PC-9 (cell line): ENCODE measurements around the gene DDRGK1. TPM values are rescaled to one million over a fixed set of nuclear protein-coding genes. Genes with fewer than 3 reads are reported as not detected.

Experiments
- BruUV-seq: library from RNA; stranded (reverse); fragments of 400-500 nt; replicated peaks from 2 replicates; lab custom pipeline; 2021; lab: Mats Ljungman, UMichigan
- CTCF ChIA-PET: fragments of 300-600 bp; sonication (Branson Sonifier 250); formaldehyde crosslinking; loops from one replicate; lab custom pipeline; 2022; ENCODE audit warnings: antibody characterized with exemption; lab: Charles Lee
- POLR2A ChIA-PET: fragments of 300-600 bp; sonication (Branson Sonifier 250); formaldehyde crosslinking; loops from one replicate; lab custom pipeline; 2022; ENCODE audit warnings: antibody characterized with exemption; ENCODE audit not compliant: unreplicated experiment; lab: Charles Lee
- DNase-seq, 2 experiments: peaks; one replicate each; pipeline versions ENCODE4 v3.0.0 to v3.0.0-alpha.2; 2015 to 2022; ENCODE audit warnings: mixed read lengths in 1 of 2
- H2AFZ ChIP-seq: fragments of 200-600 bp; sonication (generic); 2 replicates; pipeline ENCODE4 v1.8.1; 2017; ENCODE audit warnings: antibody characterized with exemption
- H3F3A ChIP-seq: fragments of 200-600 bp; sonication (generic); 2 replicates; pipeline ENCODE4 v1.8.1; 2017; ENCODE audit warnings: antibody characterized with exemption, mild to moderate bottlenecking, low read depth; ENCODE audit not compliant: insufficient read depth
- H3K27ac ChIP-seq: fragments of 200-600 bp; sonication (generic); 2 replicates; pipeline ENCODE4 v1.6.1; 2016; ENCODE audit warnings: mixed run types
- H3K27me3 ChIP-seq: fragments of 200-600 bp; sonication (generic); 2 replicates; pipeline ENCODE4 v1.6.1; 2016; ENCODE audit warnings: low read depth, mixed run types; ENCODE audit not compliant: insufficient read depth
- H3K36me3 ChIP-seq: fragments of 200-600 bp; sonication (generic); 2 replicates; pipeline ENCODE4 v1.6.1; 2016; ENCODE audit warnings: low read depth, mixed run types
- H3K4me1 ChIP-seq: fragments of 200-600 bp; sonication (generic); replicated peaks from 2 replicates; pipeline ENCODE4 v1.6.1; 2016; ENCODE audit warnings: mixed run types; ENCODE audit not compliant: insufficient read depth
- H3K4me2 ChIP-seq: fragments of 200-600 bp; sonication (generic); 2 replicates; pipeline ENCODE4 v1.6.1; 2017; ENCODE audit warnings: mixed run types
- H3K4me3 ChIP-seq: fragments of 200-600 bp; sonication (generic); 2 replicates; pipeline ENCODE4 v1.6.1; 2016; ENCODE audit warnings: mixed run types
- H3K79me2 ChIP-seq: fragments of 200-600 bp; sonication (generic); 2 replicates; pipeline ENCODE4 v1.6.1; 2017; ENCODE audit warnings: low read depth, mixed run types
- H3K9me2 ChIP-seq: fragments of 200-600 bp; sonication (generic); 2 replicates; pipeline ENCODE4 v1.8.1; 2017; ENCODE audit warnings: mild to moderate bottlenecking; ENCODE audit not compliant: insufficient read depth
- H3K9me3 ChIP-seq: fragments of 200-600 bp; sonication (generic); 2 replicates; pipeline ENCODE4 v1.8.1; 2016; ENCODE audit warnings: low read depth; ENCODE audit not compliant: insufficient read depth
- H4K20me1 ChIP-seq: fragments of 200-600 bp; sonication (generic); 2 replicates; pipeline ENCODE4 v1.8.1; 2017; ENCODE audit not compliant: insufficient read depth
- EZH2 ChIP-seq: fragments of 200-600 bp; sonication (generic); IDR thresholded peaks from 2 replicates; pipeline ENCODE4 v1.8.0; 2017; ENCODE audit warnings: antibody characterized with exemption, low read depth
- intact Hi-C: fragments of 100-400 bp; cut with micrococcal nuclease; formaldehyde crosslinking; loops from one replicate; pipeline ENCODE4 v1.10.0; 2022; ENCODE audit not compliant: unreplicated experiment
- total RNA-seq: library from RNA; stranded (reverse); gene quantifications from 2 replicates; pipeline ENCODE4 v1.2.3, GENCODE V29; 2021
- TF ChIP-seq, protein P1 (sequence below): fragments of 200-600 bp; sonication (generic); conservative IDR thresholded peaks from 2 replicates; pipeline ENCODE4 v1.6.1; 2017; ENCODE audit warnings: mixed run types, antibody characterized with exemption, mild to moderate bottlenecking, moderate library complexity

Gene DDRGK1
- total RNA-seq, 1 experiment from 2014 or later, result 70.4 TPM

GRCh38 chr20:3164763-3165410 lies 39.6 kb downstream of the DDRGK1 start:
- H3K4me2 ChIP-seq, result no peak overlapping the region
- POLR2A ChIA-PET, result no interaction called here

GRCh38 chr20:3164043-3164762 lies 40.3 kb downstream of the DDRGK1 start:
- Histone ChIP-seq H3K9me3 (no peaks in the 10 kb centered on the region), H3K4me2 (no peak overlapping the region), H4K20me1 (no peaks in the 10 kb centered on the region), H3K79me2 (peaks cover 13% of the 10 kb centered on the region), H3F3A (no peaks in the 10 kb centered on the region), H2AFZ (no peak overlapping the region), H3K4me3 (no peak overlapping the region), H3K9me2 (no peaks in the 10 kb centered on the region), H3K27me3 (no peaks in the 10 kb centered on the region), H3K27ac (no peak overlapping the region), H3K4me1 (no peaks in the 10 kb centered on the region), H3K36me3 (no peaks in the 10 kb centered on the region)
- ChIA-PET POLR2A (no interaction called here), CTCF (interaction anchor here (0.7 kb wide), 1 partner anchor 45 kb away, joined by 3 read pairs; no protein-coding TSS in a partner anchor)
- intact Hi-C loops, result no loop called here
- no peak for TF ChIP-seq EZH2
- TF ChIP-seq, protein P1, sequence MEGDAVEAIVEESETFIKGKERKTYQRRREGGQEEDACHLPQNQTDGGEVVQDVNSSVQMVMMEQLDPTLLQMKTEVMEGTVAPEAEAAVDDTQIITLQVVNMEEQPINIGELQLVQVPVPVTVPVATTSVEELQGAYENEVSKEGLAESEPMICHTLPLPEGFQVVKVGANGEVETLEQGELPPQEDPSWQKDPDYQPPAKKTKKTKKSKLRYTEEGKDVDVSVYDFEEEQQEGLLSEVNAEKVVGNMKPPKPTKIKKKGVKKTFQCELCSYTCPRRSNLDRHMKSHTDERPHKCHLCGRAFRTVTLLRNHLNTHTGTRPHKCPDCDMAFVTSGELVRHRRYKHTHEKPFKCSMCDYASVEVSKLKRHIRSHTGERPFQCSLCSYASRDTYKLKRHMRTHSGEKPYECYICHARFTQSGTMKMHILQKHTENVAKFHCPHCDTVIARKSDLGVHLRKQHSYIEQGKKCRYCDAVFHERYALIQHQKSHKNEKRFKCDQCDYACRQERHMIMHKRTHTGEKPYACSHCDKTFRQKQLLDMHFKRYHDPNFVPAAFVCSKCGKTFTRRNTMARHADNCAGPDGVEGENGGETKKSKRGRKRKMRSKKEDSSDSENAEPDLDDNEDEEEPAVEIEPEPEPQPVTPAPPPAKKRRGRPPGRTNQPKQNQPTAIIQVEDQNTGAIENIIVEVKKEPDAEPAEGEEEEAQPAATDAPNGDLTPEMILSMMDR, result no peak
- no peak for DNase-seq
- BruUV-seq, result no TSS peak

More at GRCh38 chr20:3164763-3165410, 39.6 kb downstream of the DDRGK1 start:
- Histone ChIP-seq H3F3A (no peaks in the 10 kb centered on the region), H3K79me2 (peaks cover 7% of the 10 kb centered on the region; the same call in 1 of the 2 replicates), H3K4me1 (no peaks in the 10 kb centered on the region), H2AFZ (no peak overlapping the region), H3K27me3 (no peaks in the 10 kb centered on the region), H3K4me3 (no peak overlapping the region), H3K9me3 (no peaks in the 10 kb centered on the region), H3K36me3 (no peaks in the 10 kb centered on the region), H4K20me1 (no peaks in the 10 kb centered on the region), H3K27ac (no peak overlapping the region), H3K9me2 (no peaks in the 10 kb centered on the region)
- no TSS peak for BruUV-seq
- DNase-seq, result no peak
- TF ChIP-seq EZH2, result no peak
- TF ChIP-seq, protein P1, result no peak
- CTCF ChIA-PET, result interaction anchor here (0.7 kb wide), 1 partner anchor 44 kb away, joined by 3 read pairs; no protein-coding TSS in a partner anchor
- intact Hi-C loops, result no loop called here

DNA sequence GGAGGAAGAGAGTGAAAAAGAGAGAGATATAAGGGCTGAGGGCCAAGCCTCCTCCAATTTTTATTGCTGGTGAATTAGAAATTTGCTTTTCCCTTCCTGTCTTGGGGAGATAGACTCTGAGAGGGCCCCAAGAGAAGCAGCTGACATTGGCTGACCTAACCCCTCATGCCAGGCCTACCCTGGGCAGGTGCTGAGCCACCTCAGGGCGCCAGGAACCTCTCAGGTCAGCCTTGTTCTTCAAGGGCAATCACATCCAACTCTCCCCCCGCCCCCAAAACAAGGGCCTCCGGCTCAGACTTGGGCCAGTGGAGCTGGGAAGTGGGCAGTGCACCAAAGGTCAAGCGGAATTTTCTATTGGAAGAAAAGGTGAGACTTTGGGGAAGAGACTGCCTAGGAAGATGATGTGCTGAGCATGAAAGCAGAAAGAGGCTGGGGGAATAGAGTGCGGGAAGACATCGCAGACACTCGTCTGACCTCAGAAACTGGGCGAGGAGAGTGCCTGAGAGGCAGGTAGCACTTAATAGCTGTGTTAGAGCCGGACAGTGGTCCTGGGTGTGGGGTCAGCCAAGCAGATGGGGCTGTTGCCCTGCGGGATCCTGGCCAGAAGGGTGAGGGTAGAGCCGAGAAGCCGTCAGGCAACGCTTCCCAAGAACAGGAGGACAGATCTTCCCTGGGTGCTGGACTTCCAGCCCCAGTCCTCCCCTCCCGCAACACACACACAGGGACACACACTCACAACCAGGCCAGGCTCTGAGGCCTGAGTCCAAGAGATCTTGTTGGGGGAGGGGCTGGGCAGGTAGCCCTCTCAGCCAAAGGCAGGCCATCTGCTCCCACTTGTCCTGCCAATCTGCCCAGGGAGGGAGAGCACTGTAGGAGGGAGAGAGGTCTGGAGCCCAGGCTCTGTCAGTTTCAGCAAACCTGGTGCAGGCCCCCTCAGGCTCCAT lies 41.1 kb downstream of the DDRGK1 start:
- peaks cover 22% of the 10 kb centered on the region for H3K79me2 ChIP-seq
- H3K9me2 ChIP-seq, result no peaks in the 10 kb centered on the region
- TF ChIP-seq EZH2, result no peak
- TF ChIP-seq, protein P1, result no peak
- no peaks in the 10 kb centered on the region for H3K9me3 ChIP-seq
- intact Hi-C loops, result no loop called here
- H3K4me2 ChIP-seq, result no peak overlapping the region
- BruUV-seq, result no TSS peak
- no peak overlapping the region for H3K4me3 ChIP-seq
- H2AFZ ChIP-seq, result no peak overlapping the region
- H3K36me3 ChIP-seq, result no peaks in the 10 kb centered on the region
- no peaks in the 10 kb centered on the region for H3K27me3 ChIP-seq
- peaks cover 8% of the 10 kb centered on the region for H4K20me1 ChIP-seq
- ChIA-PET POLR2A (no interaction called here), CTCF (no interaction called here)
- peaks cover 5% of the 10 kb centered on the region; the same call in 1 of the 2 replicates for H3K4me1 ChIP-seq
- no peak overlapping the region for H3K27ac ChIP-seq
- DNase-seq, result no peak
- H3F3A ChIP-seq, result no peaks in the 10 kb centered on the region
